Hippocampal formation (tissue), 2 donors: ENCODE data around the gene LRPPRC.

ENCODE experiments used
- DNase-seq, 2 donors: peaks; one replicate each; lab custom pipeline; 2025; lab: John Stamatoyannopoulos, UW

Gene LRPPRC

GRCh38 chr2:43980902-43981301, 14.9 kb downstream of the LRPPRC start:
- no peak for DNase-seq

GRCh38 chr2:43977677-43978375, 18.0 kb downstream of the LRPPRC start:
- no peak for DNase-seq

GRCh38 chr2:43960921-43961320, 34.9 kb downstream of the LRPPRC start:
- no peak for DNase-seq

GRCh38 chr2:43958397-43959275, 37.2 kb downstream of the LRPPRC start:
- no peak for DNase-seq

GRCh38 chr2:43950383-43951008, 45.3 kb downstream of the LRPPRC start:
- DNase-seq: peak in 1 of 2 donors; percentile 28

- no peak for DNase-seq
Observed at GRCh38 chr2:43948370-43948769, 47.4 kb downstream of the LRPPRC start.

GRCh38 chr2:43946685-43947084, 49.1 kb downstream of the LRPPRC start:
- DNase-seq: no peak

- no peak for DNase-seq
Observed at GRCh38 chr2:43945439-43945838, 50.4 kb downstream of the LRPPRC start.

GRCh38 chr2:43944915-43945314, 50.9 kb downstream of the LRPPRC start:
- DNase-seq: no peak

GRCh38 chr2:43943809-43944452, 51.9 kb downstream of the LRPPRC start:
- DNase-seq: peak in 1 of 2 donors; percentile 17

GRCh38 chr2:43943323-43943722, 52.5 kb downstream of the LRPPRC start:
- no peak for DNase-seq

GRCh38 chr2:43942881-43943280, 52.9 kb downstream of the LRPPRC start:
- no peak for DNase-seq

- DNase-seq: peak in 1 of 2 donors; percentile 25
Observed at GRCh38 chr2:43941966-43942365, 53.8 kb downstream of the LRPPRC start.

GRCh38 chr2:43941359-43941758, 54.4 kb downstream of the LRPPRC start:
- no peak for DNase-seq

- DNase-seq: no peak
Observed at GRCh38 chr2:43939695-43940256, 56.0 kb downstream of the LRPPRC start.

- no peak for DNase-seq
Observed at GRCh38 chr2:43937269-43937820, 58.4 kb downstream of the LRPPRC start.

GRCh38 chr2:43934567-43934966, 61.2 kb downstream of the LRPPRC start:
- no peak for DNase-seq

- DNase-seq: no peak
Observed at GRCh38 chr2:43931293-43931692, 64.5 kb downstream of the LRPPRC start.

- no peak for DNase-seq
Observed at GRCh38 chr2:43927442-43927841, 68.3 kb downstream of the LRPPRC start.

- DNase-seq: no peak
Observed at GRCh38 chr2:43925431-43925830, 70.4 kb downstream of the LRPPRC start.

GRCh38 chr2:43924463-43924862, 71.3 kb downstream of the LRPPRC start:
- no peak for DNase-seq
